GM23248 (cell line): ENCODE data around the gene COL9A3.

ENCODE experiments used
- EZH2 ChIP-seq: fragments of 200-600 bp; sonication (generic); IDR thresholded peaks from 2 replicates; pipeline ENCODE4 v1.6.1; 2018; ENCODE audit warnings: antibody characterized with exemption, mild to moderate bottlenecking; ENCODE audit not compliant: insufficient read depth, poor library complexity, severe bottlenecking
- EZH2phosphoT487 ChIP-seq: fragments of 200-600 bp; sonication (generic); IDR thresholded peaks from 2 replicates; pipeline ENCODE4 v1.6.1; 2018; ENCODE audit warnings: antibody characterized with exemption, moderate library complexity, mild to moderate bottlenecking, low read depth; ENCODE audit not compliant: insufficient read depth

GRCh38 chr20:62878244-62879038 is 61.6 kb downstream of the COL9A3 start:
- TF ChIP-seq EZH2 (no peak), EZH2phosphoT487 (no peak)
